NCI-H524 treated with DMSO at 0.1 percent for 48 hours (cell line): ENCODE results near the gene PRSS38.
"Not testable (repeated sequence)": the region's sequence is repeated elsewhere in the genome, so short reads cannot be mapped to it uniquely, and the experiment has no call there.

Source experiments
- DNase-seq: peaks from one replicate; lab custom pipeline; 2025; lab: John Stamatoyannopoulos, UW

PRSS38 gene

DNA sequence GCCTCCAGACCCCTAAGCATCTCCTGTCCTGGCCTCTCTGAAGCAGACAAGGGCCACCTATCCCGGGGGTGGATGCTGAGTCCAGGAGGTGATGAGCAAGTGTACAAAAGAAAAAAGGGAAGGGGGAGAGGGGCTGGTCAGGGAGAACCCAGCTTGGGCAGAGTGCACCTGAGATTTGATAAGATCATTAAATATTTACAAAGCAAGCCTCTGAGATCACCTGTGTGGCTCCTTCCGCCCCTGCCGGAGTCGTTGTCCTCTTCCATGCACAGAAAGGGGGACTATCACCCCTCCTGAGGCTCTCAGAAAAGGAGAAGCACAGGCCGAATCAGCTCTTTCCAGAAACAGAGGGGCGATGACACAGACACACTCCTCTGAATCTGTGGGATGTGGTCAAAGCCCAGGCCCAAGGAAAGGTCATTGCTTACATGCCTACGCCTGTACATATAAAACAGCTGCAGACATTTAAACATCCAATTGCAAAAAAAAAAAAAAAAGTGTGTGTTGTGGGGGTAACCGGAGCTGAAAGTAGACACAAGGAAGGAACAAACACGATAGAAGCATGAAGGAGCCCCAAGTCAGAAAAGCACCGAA is 30.9 kb downstream of the PRSS38 start:
- DNase-seq = no peak

DNA sequence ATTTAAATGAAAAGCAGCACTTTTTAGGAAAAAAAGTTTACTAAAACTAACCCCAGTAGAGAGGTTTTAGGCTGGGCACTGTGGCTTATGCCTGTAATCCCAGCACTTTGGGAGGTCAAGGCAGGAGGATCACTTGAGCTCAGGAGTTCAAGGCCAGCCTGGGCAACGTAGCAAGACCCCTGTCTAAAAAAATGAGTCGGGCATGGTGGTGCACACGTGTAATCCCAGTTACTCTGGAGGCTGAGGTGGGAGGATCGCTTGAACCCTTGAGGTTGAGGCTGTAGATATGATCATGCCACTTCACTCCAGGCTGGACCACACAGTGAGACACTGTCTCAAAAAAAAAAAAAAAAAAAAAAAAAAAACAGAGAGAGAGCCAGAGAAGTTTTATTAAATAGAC is 31.6 kb downstream of the PRSS38 start:
- DNase-seq = not testable (repeated sequence)

DNA sequence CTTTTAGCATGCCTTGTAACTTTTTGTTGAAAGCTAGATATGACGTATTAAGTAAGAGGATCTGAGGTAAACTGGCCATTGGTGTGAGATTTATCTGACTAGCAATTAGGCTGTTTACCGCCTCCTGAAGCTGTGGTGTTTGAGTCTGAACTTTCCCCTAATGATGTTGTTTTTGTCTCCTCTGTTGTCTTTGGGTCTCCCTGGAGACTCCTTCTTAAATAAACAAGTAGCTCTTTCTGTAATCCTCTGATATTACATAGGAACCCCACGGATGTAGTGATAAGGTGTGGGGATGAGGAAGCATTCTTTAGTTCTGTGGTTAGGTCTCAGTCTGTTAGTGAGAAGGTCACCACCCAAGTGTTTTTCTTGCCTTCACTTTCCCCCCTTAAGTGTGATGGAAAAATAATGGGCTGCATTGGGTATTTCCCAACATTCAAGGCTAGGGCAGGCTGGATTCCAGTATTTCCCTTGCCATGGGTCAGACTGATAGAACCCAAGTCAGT is 33.0 kb downstream of the PRSS38 start:
- DNase-seq = no peak

DNA sequence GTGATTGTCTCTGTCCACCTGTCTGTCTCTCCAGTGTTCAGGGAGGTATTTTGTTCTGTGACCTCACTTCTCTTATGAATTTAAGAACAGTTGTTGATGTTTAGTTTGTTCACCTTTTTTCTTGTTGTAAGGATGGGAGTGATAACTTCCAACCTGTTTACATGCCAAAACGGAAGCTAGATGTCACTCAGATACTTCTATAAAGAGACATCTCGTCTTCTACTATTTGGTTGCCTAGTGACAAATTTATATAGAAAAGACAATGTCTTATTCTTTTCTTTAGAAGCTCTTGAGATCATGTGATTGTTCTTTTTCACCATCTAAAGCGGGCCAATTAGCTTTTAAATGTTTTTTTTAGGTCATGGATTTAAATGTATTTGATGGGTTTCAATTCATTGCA is 33.8 kb downstream of the PRSS38 start:
- no peak for DNase-seq

DNA sequence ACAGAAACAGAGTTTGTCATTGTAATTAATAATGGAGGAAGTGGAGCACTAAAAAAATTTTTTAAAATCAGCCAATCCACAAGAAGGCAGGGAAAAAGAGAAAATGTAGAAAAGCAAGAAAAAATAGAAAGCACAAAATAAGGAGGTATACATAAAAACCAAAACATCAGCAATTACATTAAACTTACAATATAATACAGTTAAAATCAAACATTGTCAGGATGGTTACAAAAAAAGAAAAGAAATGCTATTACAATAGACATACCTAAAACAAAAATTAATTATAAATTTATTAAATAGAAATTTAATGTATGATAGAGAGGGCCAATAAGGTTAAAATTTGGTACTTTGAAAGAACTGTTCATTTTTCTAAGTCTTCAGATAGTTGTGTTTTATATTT is 38.7 kb downstream of the PRSS38 start:
- no peak for DNase-seq

DNA sequence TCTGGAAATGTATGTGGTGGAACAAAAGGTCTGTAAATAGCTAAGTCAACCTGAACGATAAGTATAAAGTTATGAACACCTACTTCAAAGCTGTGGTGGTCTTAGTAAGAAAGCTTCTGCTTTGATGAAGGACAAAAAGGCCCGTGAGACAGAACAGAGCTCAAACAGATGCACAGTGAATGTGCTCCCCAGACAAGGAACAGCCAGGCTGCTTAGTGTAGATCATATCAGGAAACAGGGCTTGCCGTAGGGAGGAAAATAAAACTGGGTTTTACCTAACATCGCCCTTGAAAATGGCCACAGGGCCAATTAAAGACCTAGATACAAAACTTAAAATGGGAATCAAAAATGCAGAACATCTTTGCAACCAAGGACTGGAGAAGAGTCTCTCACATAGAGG is 40.2 kb downstream of the PRSS38 start:
- no peak for DNase-seq

DNA sequence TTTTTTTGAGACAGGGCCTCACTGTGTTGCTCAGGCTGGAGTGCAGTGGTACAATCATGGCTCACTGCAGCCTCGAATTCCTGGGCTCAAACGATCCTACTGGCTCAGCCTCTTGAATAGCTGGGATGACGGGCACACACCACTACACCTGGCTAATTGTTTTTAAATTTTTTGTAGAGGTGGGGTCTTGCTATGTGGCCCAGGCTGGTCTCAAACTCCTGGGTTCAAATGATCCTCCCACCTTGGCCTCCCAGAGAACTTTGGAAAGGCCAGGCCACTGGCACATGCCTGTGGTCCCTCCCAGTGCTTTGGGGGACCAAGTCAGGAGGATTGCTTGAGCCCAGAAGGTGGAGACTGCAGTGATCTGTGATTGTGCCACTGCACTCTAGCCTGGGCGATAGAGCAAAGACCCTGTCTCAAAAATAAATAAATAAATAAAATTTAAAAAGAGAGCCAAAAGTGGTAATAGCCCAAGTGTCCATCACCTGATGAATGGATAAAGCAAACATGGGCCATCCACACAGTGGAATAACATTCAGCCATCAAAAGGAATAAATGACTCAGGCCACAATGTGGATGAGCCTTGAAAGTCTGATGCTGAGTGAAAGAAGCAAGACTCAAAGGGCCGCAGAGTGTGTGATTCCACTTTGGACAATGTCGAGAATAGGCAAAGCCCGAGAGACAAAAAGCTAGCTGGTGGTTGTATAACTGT is 40.8 kb downstream of the PRSS38 start:
- DNase-seq = no peak

DNA sequence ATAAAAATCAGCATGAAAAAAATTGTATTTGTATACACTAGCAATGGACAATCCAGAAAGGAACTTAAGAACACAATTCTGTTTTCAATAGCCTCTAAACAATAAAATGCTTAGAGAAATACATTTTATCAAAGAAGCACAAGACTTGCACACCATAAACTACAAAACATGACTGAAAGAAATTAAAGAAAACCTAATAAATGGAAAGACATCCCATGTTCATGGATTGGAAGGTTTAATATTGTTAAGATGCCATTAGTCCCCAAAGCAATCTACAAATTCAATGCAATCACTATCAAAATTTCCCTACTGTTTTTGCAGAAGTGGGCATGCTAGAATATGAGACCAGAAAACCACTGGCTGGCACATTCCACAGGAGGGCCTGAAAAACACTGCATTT is 49.4 kb downstream of the PRSS38 start:
- DNase-seq = no peak

DNA sequence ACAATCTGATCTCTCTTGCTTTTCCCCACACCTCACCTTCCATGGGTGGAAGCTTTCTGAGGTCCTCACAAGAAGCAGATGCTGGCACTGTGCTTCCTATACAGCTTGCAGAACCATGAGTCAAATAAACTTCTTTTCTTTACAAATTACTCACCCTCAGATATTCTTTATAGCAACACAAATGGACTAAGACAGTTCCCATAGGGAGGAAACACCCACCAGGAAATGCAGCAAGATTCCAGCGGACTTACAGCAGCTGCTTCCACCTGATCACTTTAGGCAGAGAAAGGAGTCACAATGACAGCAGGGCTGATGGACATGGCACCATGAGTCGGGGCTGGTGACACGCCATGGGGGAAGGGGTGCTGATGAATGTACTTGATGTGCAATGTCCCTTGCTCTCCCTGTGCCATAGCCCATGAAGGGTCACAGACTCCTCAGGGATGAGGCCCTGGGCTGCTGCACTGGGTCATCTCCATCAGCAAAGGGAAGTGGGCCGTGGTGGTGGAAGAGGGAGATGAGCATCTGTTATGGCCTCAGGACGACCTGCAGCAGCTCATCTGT is 53.9 kb downstream of the PRSS38 start:
- no peak for DNase-seq

DNA sequence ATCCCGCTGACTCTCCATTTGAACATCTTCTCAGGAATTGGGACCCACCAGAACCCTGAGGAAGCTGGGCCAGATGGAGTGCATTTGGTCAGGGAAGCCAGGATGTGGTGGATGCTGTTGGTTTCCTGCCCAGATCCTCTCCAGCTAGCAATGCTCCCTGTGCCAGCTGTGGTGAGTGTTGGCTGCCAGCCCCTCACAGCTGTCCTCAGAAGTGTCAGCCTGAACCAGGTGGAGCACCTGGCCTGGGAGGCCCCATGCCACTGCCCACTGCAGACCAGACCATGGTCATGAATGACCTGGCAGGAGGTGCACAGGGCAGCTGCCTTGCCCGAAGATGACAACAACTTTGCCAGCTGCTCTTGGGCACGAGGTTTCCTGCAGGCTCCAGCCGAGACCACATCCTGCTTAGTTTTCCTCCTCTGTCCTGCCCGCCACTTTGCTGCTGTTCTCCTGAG is 54.4 kb downstream of the PRSS38 start:
- DNase-seq = no peak

DNA sequence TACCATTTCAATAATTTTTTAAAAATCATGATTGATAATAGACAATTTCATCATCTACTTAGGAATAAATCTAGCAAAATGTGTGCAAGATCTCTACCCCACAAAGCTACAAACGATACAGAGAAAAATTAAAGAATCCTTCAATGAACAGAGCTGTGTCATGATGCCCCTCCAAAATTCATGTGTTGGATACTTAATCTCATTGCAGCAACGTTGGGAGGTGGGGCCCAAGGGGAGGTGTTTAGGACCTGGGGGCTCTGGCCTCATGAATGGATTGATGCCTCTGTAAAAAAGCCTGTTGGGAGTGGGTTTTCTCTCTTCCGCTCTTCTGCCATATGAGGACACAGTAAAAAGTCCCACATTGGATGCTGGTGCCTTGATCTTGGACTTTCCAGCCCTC is 54.9 kb downstream of the PRSS38 start:
- DNase-seq = no peak

DNA sequence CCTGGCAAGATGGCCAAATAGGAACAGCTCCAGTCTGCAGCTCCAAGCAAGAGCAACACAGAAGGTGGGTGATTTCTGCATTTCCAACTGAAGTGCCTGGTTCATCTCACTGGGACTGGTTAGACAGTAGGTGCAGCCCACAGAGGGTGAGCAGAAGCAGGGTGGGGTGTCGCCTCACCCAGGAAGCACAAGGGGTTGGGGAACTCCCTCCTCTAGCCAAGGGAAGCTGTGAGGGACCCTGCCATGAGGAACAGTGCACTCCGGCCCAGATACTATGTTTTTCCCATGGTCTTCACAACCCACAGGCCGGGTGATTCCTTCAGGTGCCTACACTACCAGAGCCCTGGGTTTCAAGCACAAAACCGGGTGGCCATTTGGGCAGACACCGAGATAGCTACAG is 56.4 kb downstream of the PRSS38 start:
- DNase-seq = not testable (repeated sequence)

DNA sequence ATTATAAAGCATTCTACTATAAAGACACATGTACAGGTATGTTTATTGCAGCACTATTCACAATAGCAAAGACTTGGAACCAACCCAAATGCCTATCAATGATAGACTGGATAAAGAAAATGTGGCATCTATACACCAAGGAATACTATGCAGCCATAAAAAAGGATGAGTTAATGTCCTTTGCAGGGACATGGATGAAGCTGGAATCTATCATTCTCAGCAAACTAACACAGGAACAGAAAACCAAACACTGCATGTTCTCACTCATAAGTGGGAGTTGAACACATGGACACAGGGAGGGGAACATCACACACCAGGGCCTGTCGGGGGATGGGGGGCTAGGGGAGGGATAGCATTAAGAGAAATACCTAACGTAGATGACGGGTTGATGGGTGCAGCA is 62.3 kb downstream of the PRSS38 start:
- DNase-seq = not testable (repeated sequence)

DNA sequence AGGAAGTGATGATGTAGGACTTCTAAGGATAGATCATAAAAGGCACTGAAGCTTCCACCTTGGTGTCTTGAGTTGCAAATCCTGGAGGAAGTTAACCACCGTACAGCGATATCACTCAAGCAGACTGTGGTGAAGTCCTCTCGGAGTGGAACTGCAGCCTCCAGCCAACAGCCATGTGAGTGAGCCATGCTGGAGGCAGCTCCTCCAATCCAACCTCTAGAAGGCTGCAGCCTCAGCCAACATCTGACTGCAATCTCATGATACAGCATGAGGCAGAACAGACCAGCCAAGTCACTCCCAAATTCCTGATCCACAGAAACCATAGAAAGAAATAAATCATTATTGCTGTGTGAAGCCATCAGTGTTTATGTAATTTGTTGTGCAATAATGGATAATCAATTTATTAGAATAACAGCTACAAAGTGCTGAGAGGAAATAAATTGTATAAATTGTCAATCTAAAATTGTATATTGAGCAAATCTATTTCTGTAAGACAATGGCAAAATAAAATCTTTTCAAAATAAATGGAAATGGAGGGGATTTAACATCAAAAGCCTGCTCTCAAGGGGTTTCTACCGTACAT is 65.0 kb downstream of the PRSS38 start:
- no peak for DNase-seq

DNA sequence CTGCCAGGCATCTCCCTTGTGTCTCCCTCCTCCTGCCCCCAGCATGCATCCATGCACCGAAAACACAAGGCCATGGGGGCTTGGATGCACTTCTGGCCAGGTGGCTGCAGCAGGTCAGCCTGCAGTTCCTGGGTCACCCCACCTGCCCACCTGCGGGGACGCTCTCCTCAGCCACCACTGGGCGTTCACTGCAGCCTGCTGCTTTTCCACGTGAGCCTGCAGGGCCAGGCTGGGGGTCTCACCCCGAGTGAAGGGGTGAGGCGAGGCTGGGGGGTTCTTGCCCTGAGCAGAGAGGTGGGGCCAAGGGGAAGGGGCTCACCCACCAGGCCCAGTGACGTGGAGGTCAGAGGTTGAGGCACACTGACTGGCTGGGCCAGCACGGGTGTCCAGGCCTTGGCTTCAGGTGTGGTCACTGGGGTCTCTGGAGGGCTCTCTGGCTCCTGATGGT is 67.6 kb downstream of the PRSS38 start:
- no peak for DNase-seq

DNA sequence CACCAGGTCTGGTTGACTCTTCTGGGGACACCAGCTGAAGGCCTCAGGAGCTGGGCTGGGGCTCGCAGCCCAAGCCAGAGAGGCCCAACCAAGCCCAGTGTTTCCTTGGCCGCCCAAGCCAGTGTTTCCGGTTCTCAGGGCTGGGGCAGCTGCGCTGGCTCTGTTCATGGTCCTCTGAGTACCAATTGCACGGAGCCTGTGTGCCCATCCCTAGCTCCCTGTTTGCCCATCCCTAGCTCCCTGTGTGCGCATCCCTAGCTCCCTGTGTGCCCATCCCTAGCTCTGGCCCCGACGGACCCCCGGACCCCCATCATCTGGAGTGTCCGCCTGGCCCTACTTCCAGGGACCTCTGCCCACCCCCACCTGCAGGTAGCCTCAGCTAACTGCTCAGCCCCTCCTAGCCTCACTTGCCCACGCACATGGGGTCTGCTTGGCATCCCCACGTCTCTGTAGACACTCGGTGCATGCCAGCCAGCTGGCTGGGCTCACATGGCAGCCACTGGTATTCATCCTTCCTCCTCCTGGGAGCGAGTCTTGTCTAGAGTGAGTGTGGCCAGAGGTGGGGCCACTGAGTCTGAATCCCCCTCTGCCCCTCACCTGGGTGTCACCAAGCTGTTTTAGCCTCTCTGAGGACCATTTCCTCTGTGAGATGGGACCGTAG is 68.3 kb downstream of the PRSS38 start:
- DNase-seq = no peak

DNA sequence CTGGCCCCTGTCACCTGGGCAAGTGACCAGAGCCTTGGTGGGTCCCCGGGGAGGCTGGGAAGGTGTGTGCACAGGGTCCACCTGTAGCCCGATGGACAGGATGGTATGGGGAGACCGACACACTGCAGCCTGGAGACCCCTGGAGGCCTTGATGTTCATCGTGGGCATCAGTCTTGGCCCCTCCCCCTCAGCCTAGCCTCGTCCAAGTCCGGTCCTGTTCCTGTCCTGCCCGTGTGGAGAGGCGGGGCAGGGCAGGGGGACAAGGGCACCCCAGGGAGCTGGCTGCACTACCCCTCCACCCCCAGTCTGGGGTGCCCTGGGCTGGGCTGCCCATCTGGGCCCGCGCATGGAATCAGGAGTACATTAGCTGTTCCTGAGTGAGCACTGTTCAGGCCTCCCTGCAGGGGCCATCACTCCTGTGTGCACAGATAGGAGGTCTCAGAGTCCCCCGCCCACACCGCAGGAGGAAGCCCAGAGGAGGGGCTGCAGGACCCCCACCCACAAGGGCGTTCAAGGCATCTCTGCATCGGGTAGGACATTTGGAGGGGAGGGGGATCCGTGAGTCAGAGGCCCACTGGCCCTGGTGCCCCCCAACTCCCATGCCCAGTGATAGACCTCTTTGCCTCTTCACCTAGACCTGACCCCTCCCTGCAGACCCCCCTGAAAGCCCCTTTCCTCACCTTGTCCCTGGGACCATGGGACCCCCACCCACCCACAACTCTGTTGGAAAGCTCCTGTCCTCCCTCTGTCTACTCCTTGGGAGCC is 69.1 kb downstream of the PRSS38 start:
- DNase-seq = no peak

DNA sequence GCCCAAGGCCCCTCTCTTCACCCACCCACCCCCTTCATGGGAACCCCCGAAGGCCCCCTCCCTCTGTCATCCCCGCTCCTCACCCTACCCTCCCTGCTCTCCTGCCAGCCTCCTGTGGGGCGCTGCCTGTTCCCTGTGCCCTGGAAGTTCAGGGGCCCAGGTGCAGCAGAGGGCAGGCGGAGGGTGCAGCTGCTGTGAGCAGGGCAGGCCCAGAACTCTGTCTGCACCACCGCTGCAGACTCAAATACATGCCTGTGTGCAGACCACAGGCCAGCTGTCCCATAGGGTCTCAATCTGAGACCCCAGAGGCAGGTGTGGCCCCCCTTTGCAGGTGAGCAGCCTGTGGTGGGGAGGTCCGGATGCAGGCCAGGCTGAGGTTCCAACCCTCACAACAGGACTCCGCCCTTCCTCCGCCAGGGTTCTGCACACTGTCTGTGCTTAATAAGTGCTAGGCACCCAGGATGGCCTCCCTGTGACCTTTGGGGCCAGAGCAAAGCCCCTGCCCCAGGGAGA is 69.7 kb downstream of the PRSS38 start:
- DNase-seq = no peak

DNA sequence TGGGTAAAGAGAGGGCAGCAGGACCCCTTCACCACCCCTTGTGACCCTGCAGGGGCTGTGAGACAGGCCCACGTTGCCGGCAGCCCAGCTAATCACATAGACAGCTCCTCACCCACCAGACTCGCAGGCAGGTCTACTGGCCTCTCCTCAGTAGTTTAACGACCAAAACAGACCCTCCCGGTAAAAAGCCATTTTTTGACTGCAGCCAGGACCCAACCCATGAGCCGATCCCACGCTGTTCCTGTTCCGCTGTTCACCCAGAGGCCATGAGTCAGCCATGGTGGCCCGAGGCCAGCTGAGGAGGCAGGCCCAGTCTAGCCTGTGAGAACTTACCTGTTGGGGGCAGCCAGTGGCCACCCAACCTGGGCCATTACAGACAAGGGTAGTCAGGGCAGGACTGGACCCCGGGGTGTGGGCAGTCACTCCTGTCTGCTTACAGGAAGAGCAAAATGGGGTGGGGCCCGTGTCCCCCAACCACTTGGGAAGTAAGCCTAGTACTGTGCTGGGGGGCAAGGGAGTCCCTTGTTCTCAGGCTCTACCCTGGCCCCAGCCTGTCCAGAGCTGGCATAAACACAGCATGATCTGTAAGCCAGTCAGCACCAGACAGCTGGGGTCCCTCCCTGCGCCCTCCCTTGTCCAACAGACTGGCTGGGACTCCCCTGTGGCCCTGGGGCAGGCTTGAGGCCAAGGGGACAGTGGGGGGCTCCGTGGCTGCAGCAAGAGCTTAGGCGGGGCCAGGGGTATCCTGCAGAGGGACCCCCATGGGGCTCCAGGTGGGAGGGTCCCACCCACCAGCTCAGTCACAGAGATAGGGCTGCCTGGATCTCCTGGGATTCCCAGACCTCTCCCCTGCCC is 70.4 kb downstream of the PRSS38 start:
- DNase-seq = no peak

DNA sequence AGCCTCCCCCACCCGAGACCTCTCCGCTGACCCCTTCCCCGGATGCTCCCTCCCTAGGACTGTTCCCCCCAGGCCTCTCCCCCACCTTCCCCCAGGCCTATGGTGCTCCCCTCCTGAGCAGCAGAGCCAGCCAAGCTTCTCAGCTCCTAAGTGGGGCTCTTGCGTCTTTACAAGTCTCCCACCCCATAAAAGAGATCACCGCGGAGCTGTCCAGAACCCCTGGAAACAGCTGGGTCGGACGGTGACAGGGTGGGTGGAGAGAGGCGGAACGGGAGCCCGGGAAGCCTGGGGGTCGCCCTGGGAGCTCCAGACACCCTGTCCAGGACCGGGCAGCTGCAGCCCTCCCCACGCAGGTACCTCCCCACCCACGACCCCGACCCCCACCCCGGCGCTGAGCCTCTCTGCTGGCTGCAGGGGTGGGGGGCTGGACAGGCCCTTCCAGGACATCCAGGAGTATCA is 71.1 kb downstream of the PRSS38 start:
- DNase-seq = no peak
